A549 (cell line): ENCODE results near the gene GABARAP. TPM values are rescaled to one million over a fixed set of nuclear protein-coding genes. Genes with fewer than 3 reads are reported as not detected.

Source experiments
- ATAC-seq, 2 experiments: fragments of 200-7000 bp in 1 of 2; fragments of >200 bp in 1 of 2; cut with Nextera tagmentation in 1 of 2; cut with Tn5 transposase in 1 of 2; 3 replicates each; pipeline versions ENCODE4 v1.8.0 to v1.9.1; 2018 to 2020; ENCODE audit warnings: mild to moderate bottlenecking in 1 of 2, moderate library complexity in 1 of 2
- CTCF ChIA-PET: fragments of 300-600 bp; sonication (Branson Sonifier 250); formaldehyde crosslinking; extraction: SDS; loops from one replicate; lab custom pipeline; 2021; ENCODE audit warnings: antibody characterized with exemption, inconsistent platforms; lab: Yijun Ruan, JAX
- POLR2A ChIA-PET: fragments of 350-600 bp; formaldehyde crosslinking; extraction: SDS; loops from one replicate; lab custom pipeline; 2021; ENCODE audit warnings: antibody characterized with exemption, inconsistent platforms; lab: Yijun Ruan, JAX
- DNase-seq, 2 experiments: peaks; one replicate each; pipeline versions ENCODE4 v3.0.0 to v3.0.0-alpha.2; 2011 to 2016; ENCODE audit warnings: low read depth in 1 of 2, low spot score in 1 of 2
- FAIRE-seq: peaks from 2 replicates; lab custom pipeline; 2011; peaks lifted over from hg19 to GRCh38; lab: Jason Lieb, UNC
- H3K27ac ChIP-seq, 2 experiments: fragments of >200 bp; sonication (Bioruptor Twin); formaldehyde crosslinking; 3 replicates each; pipeline ENCODE4 v1.5.1; 2016 to 2017
- H3K4me1 ChIP-seq: fragments of >200 bp; sonication (Bioruptor Twin); formaldehyde crosslinking; 3 replicates; pipeline ENCODE4 v1.6.1; 2016
- H3K4me2 ChIP-seq: fragments of >200 bp; sonication (Bioruptor Twin); formaldehyde crosslinking; 3 replicates; pipeline ENCODE4 v1.6.1; 2016
- H3K4me3 ChIP-seq: fragments of >200 bp; sonication (Bioruptor Twin); formaldehyde crosslinking; 3 replicates; pipeline ENCODE4 v1.5.1; 2016
- H3K9me3 ChIP-seq: fragments of >200 bp; sonication (Bioruptor Twin); formaldehyde crosslinking; 3 replicates; pipeline ENCODE4 v1.6.1; 2016
- CEBPB ChIP-seq, 2 experiments: fragments of >200 bp in 1 of 2; sonication (Bioruptor Twin) in 1 of 2; formaldehyde crosslinking in 1 of 2; IDR thresholded peaks; 2 replicates each; pipeline ENCODE4 v1.6.1; 2012 to 2016
- CHD2 ChIP-seq: fragments of 150-350 bp; IDR thresholded peaks from 2 replicates; pipeline ENCODE4 v1.6.1; 2014; ENCODE audit warnings: low read length; ENCODE audit not compliant: partially characterized antibody
- EHMT2 ChIP-seq: fragments of 200-600 bp; sonication (generic); IDR thresholded peaks from 2 replicates; pipeline ENCODE4 v1.6.1; 2016; ENCODE audit warnings: antibody characterized with exemption, low read depth, mild to moderate bottlenecking, moderate library complexity
- FOSB ChIP-seq: fragments of 250-450 bp; sonication (Bioruptor Pico); IDR thresholded peaks from 2 replicates; pipeline ENCODE4 v1.5.0; 2020; ENCODE audit warnings: mild to moderate bottlenecking, moderate library complexity
- FOSL2 ChIP-seq, 2 experiments: fragments of 450-650 bp in 1 of 2; fragments of >200 bp in 1 of 2; sonication (Bioruptor Twin) in 1 of 2; formaldehyde crosslinking; IDR thresholded peaks; 2 replicates each; pipeline versions ENCODE4 v1.5.0 to v1.6.1; 2016 to 2020; ENCODE audit warnings: mild to moderate bottlenecking in 1 of 2, moderate library complexity in 1 of 2
- HDAC2 ChIP-seq: fragments of 200-600 bp; sonication (generic); IDR thresholded peaks from 2 replicates; pipeline ENCODE4 v1.6.1; 2016
- HEYL ChIP-seq: fragments of 250-450 bp; sonication (Bioruptor Pico); IDR thresholded peaks from 2 replicates; pipeline ENCODE4 v1.8.0; 2021; ENCODE audit warnings: mild to moderate bottlenecking, moderate library complexity
- HOXA7 ChIP-seq: fragments of 250-450 bp; sonication (Bioruptor Pico); IDR thresholded peaks from 2 replicates; pipeline ENCODE4 v1.5.0; 2020; ENCODE audit warnings: mild to moderate bottlenecking, moderate library complexity
- HOXB13 ChIP-seq: fragments of 250-450 bp; sonication (Bioruptor Pico); IDR thresholded peaks from 2 replicates; pipeline ENCODE4 v1.5.0; 2020; ENCODE audit warnings: low read depth, mild to moderate bottlenecking, moderate library complexity
- JUNB ChIP-seq: fragments of >200 bp; sonication (Bioruptor Twin); formaldehyde crosslinking; IDR thresholded peaks from 2 replicates; pipeline ENCODE4 v1.6.1; 2016
- KDM1A ChIP-seq: fragments of 200-600 bp; sonication (generic); IDR thresholded peaks from 2 replicates; pipeline ENCODE4 v1.6.1; 2016; ENCODE audit warnings: low read depth, mild to moderate bottlenecking
- MAFK ChIP-seq: fragments of 450-650 bp; IDR thresholded peaks from 2 replicates; pipeline ENCODE4 v1.6.1; 2014; ENCODE audit not compliant: partially characterized antibody
- MAZ ChIP-seq: fragments of 150-350 bp; IDR thresholded peaks from 2 replicates; pipeline ENCODE4 v1.6.1; 2014; ENCODE audit warnings: antibody characterized with exemption, low read depth, low read length, borderline replicate concordance
- MYC ChIP-seq: IDR thresholded peaks from 2 replicates; pipeline ENCODE4 v1.6.1; 2012; ENCODE audit warnings: mild to moderate bottlenecking, inconsistent platforms, low read length, improper control_type of control experiment, borderline replicate concordance
- NFE2L2 ChIP-seq: fragments of 150-350 bp; conservative IDR thresholded peaks from 2 replicates; pipeline ENCODE4 v1.6.1; 2014; ENCODE audit warnings: low read length
- RAD21 ChIP-seq, 2 experiments: fragments of >200 bp in 1 of 2; sonication (Bioruptor Twin) in 1 of 2; formaldehyde crosslinking in 1 of 2; IDR thresholded peaks in 1 of 2; conservative IDR thresholded peaks in 1 of 2; 2 replicates in 1 of 2; 3 replicates in 1 of 2; pipeline ENCODE4 v1.6.1; 2012 to 2018; ENCODE audit warnings: inconsistent platforms in 1 of 2
- RARB ChIP-seq: fragments of 250-450 bp; sonication (Bioruptor Pico); IDR thresholded peaks from 2 replicates; pipeline ENCODE4 v1.8.0; 2021; ENCODE audit warnings: mild to moderate bottlenecking, moderate library complexity
- RFX5 ChIP-seq: fragments of 450-650 bp; IDR thresholded peaks from 2 replicates; pipeline ENCODE4 v1.7.1; 2014; ENCODE audit warnings: antibody characterized with exemption, mild to moderate bottlenecking, moderate library complexity
- SMC3 ChIP-seq: fragments of >200 bp; sonication (Bioruptor Twin); formaldehyde crosslinking; IDR thresholded peaks from 3 replicates; pipeline ENCODE4 v1.6.1; 2018; ENCODE audit warnings: inconsistent platforms
- SREBF2 ChIP-seq: fragments of 450-650 bp; IDR thresholded peaks from 2 replicates; pipeline ENCODE4 v1.6.1; 2014; ENCODE audit warnings: mild to moderate bottlenecking, moderate library complexity
- TFCP2L1 ChIP-seq: fragments of 250-450 bp; sonication (Bioruptor Pico); IDR thresholded peaks from 2 replicates; pipeline ENCODE4 v1.5.0; 2021; ENCODE audit warnings: mild to moderate bottlenecking
- ZFP36 ChIP-seq: fragments of 450-650 bp; IDR thresholded peaks from 2 replicates; pipeline ENCODE4 v1.6.1; 2014; ENCODE audit warnings: borderline replicate concordance; ENCODE audit not compliant: partially characterized antibody
- ZSCAN20 ChIP-seq: fragments of 250-450 bp; sonication (Bioruptor Pico); IDR thresholded peaks from 2 replicates; pipeline ENCODE4 v1.8.0; 2022; ENCODE audit warnings: mild to moderate bottlenecking, moderate library complexity
- WGBS: methylation state at CpG from one replicate; pipeline ENCODE4 v1.1.6; 2017; ENCODE audit errors: missing lambda C conversion rate; 5-methylcytosine and 5-hydroxymethylcytosine counted together
- polyA plus RNA-seq, 4 experiments: library from polyadenylated mRNA; depleted of rRNA in 3 of 4; stranded (reverse); fragments of >200 nt; fragmentation: RNase III in 1 of 4; extraction: RNeasy Plus Mini Kit Qiagen cat#74134 plus additional on column Dnase treatment in 1 of 4; gene quantifications; 2 replicates in 3 of 4; 3 replicates in 1 of 4; pipeline ENCODE4 v1.2.3, GENCODE V29; 2011 to 2017
- TF ChIP-seq, protein P1 (sequence below): IDR thresholded peaks from 2 replicates; pipeline ENCODE4 v1.6.1; 2012
- TF ChIP-seq, protein P2 (sequence below): fragments of >200 bp; sonication (Bioruptor Twin); formaldehyde crosslinking; IDR thresholded peaks from 3 replicates; pipeline ENCODE4 v1.5.1; 2016
- TF ChIP-seq, protein P3 (sequence below): fragments of >200 bp; sonication (Bioruptor Twin); formaldehyde crosslinking; IDR thresholded peaks from 2 replicates; pipeline ENCODE4 v1.6.1; 2016

The GABARAP gene
- polyA plus RNA-seq, 2 of the 4 experiments (the other 2 are of a cell fraction): 399 to 504 TPM

DNA sequence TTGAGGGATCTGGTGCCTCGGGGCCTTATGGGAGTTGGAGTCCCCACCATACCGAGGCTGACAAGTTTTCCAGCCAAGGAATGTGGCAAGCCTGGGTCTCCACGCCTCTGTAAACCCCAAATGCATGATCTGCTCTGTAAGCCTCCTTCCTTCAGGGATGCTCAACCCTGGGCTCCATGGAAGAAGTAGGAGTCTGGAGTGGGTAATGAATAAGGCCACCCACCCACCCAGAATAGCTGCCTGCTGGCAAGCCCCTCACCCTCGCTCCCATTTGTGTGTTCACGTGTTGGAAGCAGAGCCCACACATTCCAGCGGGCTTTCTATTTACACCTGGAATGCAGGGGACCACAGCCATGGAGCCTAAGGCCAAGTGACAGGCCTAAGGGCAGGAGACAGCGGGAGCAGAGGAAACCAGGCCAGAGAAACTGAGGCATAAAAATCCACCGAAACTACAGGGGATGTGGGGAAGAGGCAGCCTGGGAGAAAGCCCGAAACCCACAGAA is 27.1 kb downstream of the GABARAP start:
- CTCF ChIA-PET: interaction anchor here (0.6 to 3.7 kb wide), 17 partner anchors 9 to 566 kb away, joined by 3 to 24 read pairs (median 5); partner anchors contain the start of genes PHF23 and SLC16A11
- H3K27ac ChIP-seq: peak overlapping the region; percentile 8 to 98; a peak in 3 of 6 replicates
- ATAC-seq (no peak), FAIRE-seq (peak; percentile 99), DNase-seq (no peak)
- peak overlapping the region; percentile 47; the same call in 1 of the 3 replicates for H3K4me3 ChIP-seq
- WGBS: 27% methylated on average over 9 of the region's 9 CpGs
- no peak for TF ChIP-seq MAFK
- TF ChIP-seq NFE2L2: no peak
- no peak for TF ChIP-seq HOXA7 (CRISPR knock-in tag)
- peak in 1 of 2 experiments; percentile 32; a peak in 1 of 4 replicates for TF ChIP-seq CEBPB (IDR thresholded peaks at IDR 0.05)
- TF ChIP-seq, protein P1, sequence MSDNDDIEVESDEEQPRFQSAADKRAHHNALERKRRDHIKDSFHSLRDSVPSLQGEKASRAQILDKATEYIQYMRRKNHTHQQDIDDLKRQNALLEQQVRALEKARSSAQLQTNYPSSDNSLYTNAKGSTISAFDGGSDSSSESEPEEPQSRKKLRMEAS: peak; percentile 19
- no peak for TF ChIP-seq JUNB
- TF ChIP-seq HEYL (CRISPR knock-in tag): no peak
- POLR2A ChIA-PET: interaction anchor here (0.7 to 1.2 kb wide), 4 partner anchors 9 to 31 kb away, joined by 3 to 4 read pairs (median 3); partner anchors contain the start of gene DVL2
- H3K4me2 ChIP-seq: peak overlapping the region; percentile 96
- no peaks in the 10 kb centered on the region for H3K9me3 ChIP-seq
- peaks cover 43% of the 10 kb centered on the region for H3K4me1 ChIP-seq

DNA sequence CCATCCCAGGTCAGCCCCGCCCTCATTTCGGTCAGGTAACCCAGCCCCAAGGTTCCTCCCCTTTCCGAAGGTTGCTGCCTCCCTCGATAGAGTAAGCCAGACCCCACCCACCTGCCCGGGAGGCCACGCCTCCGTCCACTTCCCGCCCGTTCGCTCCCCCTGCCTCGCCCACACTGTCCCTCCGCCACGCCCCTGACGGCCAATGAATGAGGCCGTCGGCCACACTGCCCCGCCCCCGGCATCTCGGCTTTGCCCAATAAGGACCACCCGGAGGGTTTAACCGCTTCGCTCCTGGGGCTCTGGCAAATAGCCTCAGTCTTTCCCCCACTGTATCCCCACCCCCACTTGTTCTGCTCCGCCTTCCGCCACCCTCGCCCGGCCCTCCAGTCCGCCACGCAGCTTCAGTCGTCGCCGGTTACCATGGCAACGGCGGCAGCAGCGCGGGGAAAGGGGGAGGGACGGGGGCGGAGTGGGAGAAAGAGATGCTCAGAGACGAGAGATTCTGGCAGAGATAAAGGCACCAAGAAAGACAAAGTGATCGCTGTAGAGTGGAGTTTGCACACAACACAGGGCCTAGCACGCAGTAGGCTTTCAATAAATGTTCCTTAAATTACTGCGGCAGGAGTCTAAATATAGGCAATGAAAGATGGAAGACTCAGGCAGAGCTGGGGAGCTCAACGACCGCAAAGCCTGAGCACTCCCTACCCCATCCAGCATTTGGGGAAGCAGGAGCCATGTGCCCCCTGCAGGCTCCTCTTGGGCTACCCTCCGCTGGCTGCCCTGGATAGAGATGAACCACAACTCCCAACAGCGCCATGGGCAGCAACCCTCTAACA is 27.7 kb downstream of the GABARAP start:
- CTCF ChIA-PET: interaction anchor here (0.6 to 3.7 kb wide), 19 partner anchors 10 to 169 kb away, joined by 3 to 24 read pairs (median 5); partner anchors contain the start of genes DVL2, PHF23 and SLC16A11
- peak; percentile 91 for FAIRE-seq
- POLR2A ChIA-PET: interaction anchor here (0.5 to 1.2 kb wide), 6 partner anchors 9 to 69 kb away, joined by 3 to 4 read pairs (median 3); partner anchors contain the start of gene DVL2
- WGBS: 0% methylated on average over 40 of the region's 45 CpGs
- Histone ChIP-seq H3K4me3 (peak overlapping the region; percentile 47), H3K27ac (peak overlapping the region; percentile 61 to 79), H3K4me1 (peaks cover 43% of the 10 kb centered on the region), H3K9me3 (no peaks in the 10 kb centered on the region), H3K4me2 (peak overlapping the region; percentile 96)
- TF ChIP-seq HOXA7 (CRISPR knock-in tag) (no peak), MAZ (peak; percentile 56; the same call in 1 of the 2 replicates), KDM1A (peak; percentile 30; the same call in 1 of the 2 replicates), FOSB (CRISPR knock-in tag) (no peak), RAD21 (conservative IDR thresholded peaks at IDR 0.05 in 1 of 2, IDR thresholded peaks at IDR 0.05 in 1 of 2) (peak; percentile 34 to 42; a peak in 2 of 5 replicates), RARB (CRISPR knock-in tag) (no peak), ZFP36 (peak; percentile 14), MYC (peak; percentile 58; the same call in 1 of the 2 replicates), SMC3 (peak; percentile 39), HDAC2 (no peak), MAFK (no peak), TFCP2L1 (CRISPR knock-in tag) (no peak), EHMT2 (no peak), ZSCAN20 (no peak), RFX5 (peak; percentile 97), CHD2 (peak; percentile 64), HOXB13 (CRISPR knock-in tag) (no peak), FOSL2 (IDR thresholded peaks at IDR 0.05) (no peak), FOSL2 (CRISPR knock-in tag; IDR thresholded peaks at IDR 0.05) (no peak), SREBF2 (no peak)
- TF ChIP-seq, protein P1: peak; percentile 70
- TF ChIP-seq, protein P2, sequence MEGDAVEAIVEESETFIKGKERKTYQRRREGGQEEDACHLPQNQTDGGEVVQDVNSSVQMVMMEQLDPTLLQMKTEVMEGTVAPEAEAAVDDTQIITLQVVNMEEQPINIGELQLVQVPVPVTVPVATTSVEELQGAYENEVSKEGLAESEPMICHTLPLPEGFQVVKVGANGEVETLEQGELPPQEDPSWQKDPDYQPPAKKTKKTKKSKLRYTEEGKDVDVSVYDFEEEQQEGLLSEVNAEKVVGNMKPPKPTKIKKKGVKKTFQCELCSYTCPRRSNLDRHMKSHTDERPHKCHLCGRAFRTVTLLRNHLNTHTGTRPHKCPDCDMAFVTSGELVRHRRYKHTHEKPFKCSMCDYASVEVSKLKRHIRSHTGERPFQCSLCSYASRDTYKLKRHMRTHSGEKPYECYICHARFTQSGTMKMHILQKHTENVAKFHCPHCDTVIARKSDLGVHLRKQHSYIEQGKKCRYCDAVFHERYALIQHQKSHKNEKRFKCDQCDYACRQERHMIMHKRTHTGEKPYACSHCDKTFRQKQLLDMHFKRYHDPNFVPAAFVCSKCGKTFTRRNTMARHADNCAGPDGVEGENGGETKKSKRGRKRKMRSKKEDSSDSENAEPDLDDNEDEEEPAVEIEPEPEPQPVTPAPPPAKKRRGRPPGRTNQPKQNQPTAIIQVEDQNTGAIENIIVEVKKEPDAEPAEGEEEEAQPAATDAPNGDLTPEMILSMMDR: peak; percentile 53
- TF ChIP-seq, protein P3, sequence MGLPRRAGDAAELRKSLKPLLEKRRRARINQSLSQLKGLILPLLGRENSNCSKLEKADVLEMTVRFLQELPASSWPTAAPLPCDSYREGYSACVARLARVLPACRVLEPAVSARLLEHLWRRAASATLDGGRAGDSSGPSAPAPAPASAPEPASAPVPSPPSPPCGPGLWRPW: no peak
- peak; percentile 75 to 89 for ATAC-seq
- peak; percentile 99 to 100 for DNase-seq
